ENCODE data around the gene MRPL33.

MRPL33 gene

DNA sequence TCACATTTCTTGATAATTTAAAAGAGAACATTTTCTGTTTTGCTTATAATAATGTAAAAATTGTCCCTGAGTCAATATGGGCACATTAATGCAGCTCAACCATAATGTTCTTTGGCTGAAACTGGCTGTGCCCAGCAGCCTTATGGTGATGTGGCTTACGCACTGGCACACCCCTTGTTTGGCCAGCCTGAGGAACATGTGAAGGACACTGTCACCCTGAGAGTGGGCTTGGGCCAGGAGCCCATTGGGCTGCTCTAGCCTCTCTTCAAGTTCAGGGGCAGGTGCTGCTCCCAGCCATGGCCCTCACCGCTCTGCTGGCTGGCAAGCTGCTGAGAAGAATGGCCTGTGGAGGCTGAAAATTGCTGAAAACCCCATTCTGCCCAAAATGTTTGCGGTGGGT is 37.5 kb downstream of the MRPL33 start:
- no peak for DNase-seq (ENCODE audit: low spot score)

DNA sequence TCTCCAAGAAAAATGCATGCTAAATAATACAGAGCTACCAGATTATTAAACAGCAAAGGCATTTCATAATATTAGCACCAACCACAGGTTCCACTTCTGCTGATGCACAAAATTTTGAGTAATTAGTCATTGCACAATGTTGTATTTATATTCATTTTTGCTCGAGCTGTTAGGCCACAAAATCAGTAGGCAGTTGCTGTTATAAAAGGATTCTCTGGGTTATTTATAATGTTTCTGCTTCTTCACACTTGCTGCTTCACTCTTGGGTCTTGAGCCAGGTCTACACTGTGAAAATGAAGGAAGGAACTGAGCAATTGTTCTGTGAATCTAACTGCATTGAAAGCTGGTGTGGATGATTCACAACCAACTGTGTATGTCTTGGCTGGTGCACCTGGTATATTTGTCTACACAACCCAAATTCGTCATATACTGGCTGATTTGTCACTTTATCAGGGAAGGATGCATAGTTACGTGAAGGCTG is 38.3 kb downstream of the MRPL33 start:
- DNase-seq (ENCODE audit: low spot score), result no peak

DNA sequence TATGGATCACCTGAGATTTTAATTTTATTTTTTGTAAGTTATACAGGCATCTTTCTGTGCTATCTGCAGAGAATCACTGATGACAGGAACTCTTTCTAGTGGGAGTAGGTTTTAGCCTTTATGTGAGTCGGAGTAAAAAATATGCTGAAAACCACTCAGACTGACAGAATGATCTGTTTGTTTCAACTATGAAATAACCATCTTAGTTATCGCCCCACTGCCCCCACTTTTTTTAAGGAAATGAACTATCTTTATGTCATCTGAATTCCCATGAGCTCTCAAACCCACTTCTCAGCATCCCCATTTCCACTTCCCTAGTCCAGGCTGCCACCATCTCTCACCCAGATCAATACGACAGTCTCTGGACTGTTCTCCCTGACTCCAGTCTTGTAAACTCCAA is 38.9 kb downstream of the MRPL33 start:
- DNase-seq (ENCODE audit: low spot score), result no peak

DNA sequence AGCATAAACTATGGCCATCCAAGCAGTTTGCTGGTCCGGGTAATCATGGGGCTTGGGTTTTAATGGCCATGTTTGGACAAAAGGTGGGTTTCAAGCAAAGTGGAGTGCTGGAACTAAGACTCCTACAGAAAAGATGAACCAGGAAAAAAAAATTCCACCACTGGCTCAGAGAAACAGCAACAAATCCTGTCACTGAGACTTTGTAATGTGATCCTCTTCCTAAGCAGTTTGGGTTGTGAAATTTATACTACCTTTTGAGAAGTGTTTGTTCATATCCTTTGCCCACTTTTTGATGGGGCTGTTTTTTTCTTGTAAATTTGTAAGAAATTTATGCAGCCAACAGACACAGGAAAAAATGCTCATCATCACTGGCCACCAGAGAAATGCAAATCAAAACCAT is 40.2 kb downstream of the MRPL33 start:
- DNase-seq (ENCODE audit: low spot score), result no peak

DNA sequence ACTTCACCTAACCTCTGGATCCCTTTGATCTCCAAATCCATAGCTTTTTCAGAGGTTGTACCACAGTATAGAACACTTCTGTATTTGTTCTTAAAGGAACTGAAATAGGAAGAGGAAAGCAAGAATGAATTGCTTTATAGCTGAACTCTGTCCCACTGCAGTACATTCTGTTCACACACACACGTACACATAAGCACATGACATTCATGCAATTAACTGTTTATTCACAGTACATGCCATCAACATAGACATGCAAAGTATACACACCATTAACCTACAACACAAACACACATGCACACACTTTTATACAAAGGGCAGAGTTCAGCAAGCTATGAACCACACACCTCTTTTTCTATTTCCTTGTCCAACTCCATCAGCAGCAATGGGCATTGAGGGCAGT is 43.2 kb downstream of the MRPL33 start:
- DNase-seq (ENCODE audit: low spot score), result no peak

GRCh38 chr2:27815860-27816438 is 44.4 kb downstream of the MRPL33 start:
- no peak for DNase-seq (ENCODE audit: low spot score)

DNA sequence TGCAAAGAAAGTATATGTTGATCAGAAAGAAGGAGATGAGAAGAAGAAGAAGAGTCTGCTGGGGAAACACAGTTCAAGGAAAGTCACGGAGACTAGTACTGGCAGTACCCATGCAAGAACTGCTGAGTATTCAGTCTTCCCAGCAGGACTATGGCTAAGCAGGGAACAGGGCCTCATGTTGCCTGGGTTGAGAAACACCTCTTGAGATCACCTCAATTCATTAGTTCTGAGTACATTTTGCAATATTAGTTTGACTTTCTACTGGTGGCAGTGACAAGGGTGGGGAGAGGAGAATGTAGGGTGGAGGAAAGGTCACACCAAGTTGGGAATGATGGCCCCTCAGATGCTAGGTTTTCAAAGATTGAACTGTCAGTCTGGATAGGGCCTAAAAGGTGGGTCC is 50.5 kb downstream of the MRPL33 start:
- DNase-seq (ENCODE audit: low spot score), result no peak

DNA sequence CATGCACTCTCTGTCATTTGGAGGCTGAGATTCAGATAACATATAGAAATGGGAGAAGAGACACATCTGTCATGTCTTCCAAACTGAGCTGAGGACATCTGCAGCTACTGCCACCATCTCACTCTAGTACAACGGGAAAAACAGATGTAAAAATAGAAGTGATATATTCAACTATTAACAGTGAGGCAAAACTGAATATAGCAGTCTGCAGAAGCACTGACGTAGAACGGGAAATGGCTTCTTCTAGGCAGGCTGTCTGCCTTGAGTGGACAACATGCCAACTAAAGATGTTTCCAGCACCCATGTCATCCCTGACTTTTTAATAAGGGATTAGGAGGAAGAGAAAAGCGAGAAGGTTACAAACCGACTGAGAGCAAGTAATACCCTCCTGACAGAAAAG is 51.6 kb downstream of the MRPL33 start:
- DNase-seq (ENCODE audit: low spot score), result no peak

GRCh38 chr2:27823569-27823968 is 52.0 kb downstream of the MRPL33 start:
- no peak for DNase-seq (ENCODE audit: low spot score)

- no peak for DNase-seq (ENCODE audit: low spot score)
Measured at GRCh38 chr2:27824401-27824800, 52.9 kb downstream of the MRPL33 start.

- DNase-seq (ENCODE audit: low spot score), result no peak
Measured at GRCh38 chr2:27828305-27828704, 56.8 kb downstream of the MRPL33 start.

Data from ecto neural progenitor cell (in vitro differentiated cells).